A673 (cell line): ENCODE results near the gene STX8. TPM values are rescaled to one million over a fixed set of nuclear protein-coding genes. Genes with fewer than 3 reads are reported as not detected.

Experiments
- BruUV-seq: library from RNA; stranded (reverse); fragments of 400-500 nt; replicated peaks from 2 replicates; lab custom pipeline; 2021; lab: Mats Ljungman, UMichigan
- CTCF ChIA-PET: fragments of 300-600 bp; sonication (Branson Sonifier 250); formaldehyde crosslinking; loops from one replicate; lab custom pipeline; 2022; ENCODE audit warnings: antibody characterized with exemption; lab: Charles Lee
- POLR2A ChIA-PET: fragments of 300-600 bp; sonication (Branson Sonifier 250); formaldehyde crosslinking; loops from one replicate; lab custom pipeline; 2022; ENCODE audit warnings: antibody characterized with exemption; ENCODE audit not compliant: low non-redundant PET; lab: Charles Lee
- DNase-seq: peaks from one replicate; pipeline ENCODE4 v3.0.0-alpha.2; 2015; ENCODE audit warnings: low spot score
- H3K27ac ChIP-seq: fragments of 200-600 bp; sonication (generic); 2 replicates; pipeline ENCODE4 v1.5.1; 2016; ENCODE audit warnings: mixed run types, low read depth, mild to moderate bottlenecking, mixed read lengths, antibody characterized with exemption, low read length; ENCODE audit not compliant: poor library complexity, severe bottlenecking
- H3K27me3 ChIP-seq: fragments of 200-600 bp; sonication (generic); replicated peaks from 2 replicates; pipeline ENCODE4 v1.6.1; 2017; ENCODE audit warnings: mixed run types, low read depth, mild to moderate bottlenecking, mixed read lengths, antibody characterized with exemption, low read length; ENCODE audit not compliant: insufficient read depth, poor library complexity
- H3K36me3 ChIP-seq: fragments of 200-600 bp; sonication (generic); 2 replicates; pipeline ENCODE4 v1.6.1; 2016; ENCODE audit warnings: mixed run types, mild to moderate bottlenecking, mixed read lengths, antibody characterized with exemption, low read length; ENCODE audit not compliant: insufficient read depth, poor library complexity, severe bottlenecking
- H3K4me1 ChIP-seq: fragments of 200-600 bp; sonication (generic); 2 replicates; pipeline ENCODE4 v1.6.1; 2017; ENCODE audit warnings: mixed run types, mild to moderate bottlenecking, mixed read lengths, antibody characterized with exemption, low read length; ENCODE audit not compliant: insufficient read depth, poor library complexity, severe bottlenecking
- H3K4me3 ChIP-seq: fragments of 200-600 bp; sonication (generic); 2 replicates; pipeline ENCODE4 v1.5.1; 2016; ENCODE audit warnings: low read depth, mixed run types, mild to moderate bottlenecking, mixed read lengths, low read length; ENCODE audit not compliant: poor library complexity, severe bottlenecking
- H3K9me3 ChIP-seq: fragments of 200-600 bp; sonication (generic); 2 replicates; pipeline ENCODE4 v1.6.1; 2016; ENCODE audit warnings: mixed run types, low read depth, mild to moderate bottlenecking, mixed read lengths, antibody characterized with exemption, low read length; ENCODE audit not compliant: poor library complexity, severe bottlenecking
- CTCF ChIP-seq: fragments of 300-800, 200-600 bp; sonication (generic); conservative IDR thresholded peaks from 2 replicates; pipeline ENCODE4 v1.5.1; 2017; ENCODE audit warnings: low read depth, mild to moderate bottlenecking, antibody characterized with exemption, low read length, moderate library complexity, mixed read lengths
- EZH2 ChIP-seq: fragments of 200-600 bp; sonication (generic); IDR thresholded peaks from 2 replicates; pipeline ENCODE4 v1.6.1; 2017; ENCODE audit warnings: borderline replicate concordance, low read depth, mild to moderate bottlenecking, mixed read lengths, antibody characterized with exemption, low read length; ENCODE audit not compliant: poor library complexity, severe bottlenecking
- intact Hi-C: fragments of 100-400 bp; cut with micrococcal nuclease; formaldehyde crosslinking; loops from one replicate; pipeline ENCODE4 v1.10.0; 2022; ENCODE audit not compliant: unreplicated experiment
- total RNA-seq: library from RNA; stranded (reverse); gene quantifications from 2 replicates; pipeline ENCODE4 v1.2.3, GENCODE V29; 2021

STX8 gene
- total RNA-seq, 1 experiment from 2014 or later = 51.4 TPM

DNA sequence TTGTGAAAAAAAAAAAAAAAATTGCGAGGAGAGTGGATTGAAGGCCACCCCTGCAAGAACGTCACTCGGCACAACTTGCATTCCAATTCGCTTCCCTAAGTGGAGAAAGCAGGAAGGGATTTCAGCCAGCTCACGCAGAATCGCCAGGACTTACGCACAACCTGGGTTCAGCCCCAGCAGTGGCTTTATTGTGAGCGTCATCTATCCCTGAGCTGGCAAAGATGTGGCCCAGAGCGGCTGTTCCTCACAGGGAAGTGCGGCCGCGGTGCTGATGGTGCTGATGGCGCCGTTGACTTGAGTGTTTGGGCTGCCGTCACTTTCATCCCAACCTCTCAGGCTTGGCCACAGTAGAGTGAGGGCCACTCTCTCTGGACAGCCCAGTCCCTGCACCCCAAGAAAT lies 356.7 kb downstream of the STX8 start:
- POLR2A ChIA-PET = no interaction called here
- TF ChIP-seq CTCF (no peak), EZH2 (no peak)
- peaks cover 12% of the 10 kb centered on the region for H3K9me3 ChIP-seq
- H3K27me3 ChIP-seq = no peaks in the 10 kb centered on the region
- H3K36me3 ChIP-seq = no peaks in the 10 kb centered on the region
- no peak overlapping the region for H3K27ac ChIP-seq
- no peak overlapping the region for H3K4me3 ChIP-seq
- H3K4me1 ChIP-seq = no peaks in the 10 kb centered on the region
- CTCF ChIA-PET = no interaction called here
- no TSS peak for BruUV-seq
- intact Hi-C loops = no loop called here
- no peak for DNase-seq

DNA sequence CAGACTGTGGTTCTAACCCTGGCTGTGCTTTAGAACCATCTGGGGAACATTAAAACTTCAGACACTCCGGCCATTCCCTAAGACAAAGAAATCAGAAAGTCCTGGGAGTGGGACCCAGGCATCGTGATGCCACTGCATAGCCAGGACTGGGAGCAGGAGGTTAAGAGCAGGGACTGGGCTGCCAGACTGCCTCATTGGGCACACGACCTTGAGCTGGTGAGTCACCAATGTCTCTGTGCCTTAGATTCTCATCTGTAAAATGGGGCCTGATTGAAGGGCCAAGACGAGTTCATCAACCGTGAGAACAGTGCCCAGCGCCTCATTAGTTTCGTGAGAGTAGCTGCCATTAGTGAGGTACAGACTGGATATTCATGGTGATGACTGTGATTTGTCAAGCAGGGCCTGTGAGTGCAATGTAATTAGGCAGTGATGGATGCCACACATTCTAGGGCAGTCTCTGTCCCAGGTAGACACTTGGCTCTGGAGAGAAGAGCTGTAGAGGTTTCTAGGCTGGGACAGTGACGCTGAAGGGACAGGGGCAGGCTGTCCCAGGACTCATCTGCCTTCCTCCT lies 357.5 kb downstream of the STX8 start:
- POLR2A ChIA-PET = no interaction called here
- CTCF ChIA-PET = no interaction called here
- H3K9me3 ChIP-seq = peaks cover 12% of the 10 kb centered on the region
- intact Hi-C loops = no loop called here
- DNase-seq = no peak
- TF ChIP-seq EZH2 = no peak
- no peak for TF ChIP-seq CTCF
- H3K4me1 ChIP-seq = no peaks in the 10 kb centered on the region
- H3K4me3 ChIP-seq = no peak overlapping the region
- no TSS peak for BruUV-seq
- H3K27ac ChIP-seq = no peak overlapping the region
- H3K36me3 ChIP-seq = no peaks in the 10 kb centered on the region
- no peaks in the 10 kb centered on the region for H3K27me3 ChIP-seq

DNA sequence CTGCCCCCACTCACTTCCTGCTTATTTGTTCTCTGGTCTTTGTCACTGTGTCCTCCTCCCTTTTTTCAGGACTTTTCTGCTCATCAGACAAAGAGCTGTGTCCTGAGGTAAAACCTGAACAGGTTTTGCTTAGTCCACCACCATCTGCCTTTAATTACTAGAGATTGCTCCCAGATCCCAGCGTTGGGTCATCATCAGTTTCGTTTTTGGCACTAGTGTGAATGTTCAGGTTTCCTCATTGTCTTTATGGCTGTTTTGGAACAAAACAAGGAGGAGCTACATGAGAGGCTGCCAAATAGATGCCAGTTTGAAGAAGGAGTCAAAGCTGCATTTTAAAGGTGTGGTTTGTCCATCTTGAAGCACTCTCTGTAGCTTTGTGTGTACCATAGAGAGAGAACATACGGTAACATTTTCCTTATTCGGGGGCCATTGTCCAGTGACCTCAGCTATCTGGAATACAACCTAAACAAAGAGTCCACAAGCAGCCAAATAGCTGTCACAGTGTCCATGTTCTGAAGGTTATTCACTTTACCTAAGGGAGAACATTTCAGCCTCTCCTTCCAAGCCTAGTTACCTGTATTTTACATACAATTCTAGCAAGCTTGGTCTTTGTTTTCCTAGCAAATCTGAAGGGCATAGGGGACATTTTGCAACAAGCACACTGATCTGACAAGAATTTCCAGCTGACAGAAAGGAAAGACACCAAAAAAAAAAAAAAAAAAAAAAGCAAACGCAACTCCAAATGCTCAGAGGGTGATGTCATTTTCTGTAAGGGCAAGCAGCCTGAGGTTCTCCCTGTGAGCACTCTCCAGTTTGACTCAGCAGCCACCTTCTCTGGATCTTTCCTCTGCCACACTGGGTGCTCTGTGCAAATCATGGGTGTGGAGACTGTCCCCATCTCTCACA lies 358.2 kb downstream of the STX8 start:
- H3K27ac ChIP-seq = no peak overlapping the region
- no peaks in the 10 kb centered on the region for H3K27me3 ChIP-seq
- ChIA-PET POLR2A (interaction anchor here (0.6 kb wide), 1 partner anchor 71 kb away, joined by 3 read pairs; no protein-coding TSS in a partner anchor), CTCF (no interaction called here)
- no peaks in the 10 kb centered on the region for H3K36me3 ChIP-seq
- no peaks in the 10 kb centered on the region for H3K4me1 ChIP-seq
- BruUV-seq = no TSS peak
- intact Hi-C loops = no loop called here
- DNase-seq = no peak
- H3K4me3 ChIP-seq = no peak overlapping the region
- peaks cover 12% of the 10 kb centered on the region for H3K9me3 ChIP-seq
- no peak for TF ChIP-seq EZH2
- TF ChIP-seq CTCF = no peak
